ENCODE data around the gene SYTL2.

DNA sequence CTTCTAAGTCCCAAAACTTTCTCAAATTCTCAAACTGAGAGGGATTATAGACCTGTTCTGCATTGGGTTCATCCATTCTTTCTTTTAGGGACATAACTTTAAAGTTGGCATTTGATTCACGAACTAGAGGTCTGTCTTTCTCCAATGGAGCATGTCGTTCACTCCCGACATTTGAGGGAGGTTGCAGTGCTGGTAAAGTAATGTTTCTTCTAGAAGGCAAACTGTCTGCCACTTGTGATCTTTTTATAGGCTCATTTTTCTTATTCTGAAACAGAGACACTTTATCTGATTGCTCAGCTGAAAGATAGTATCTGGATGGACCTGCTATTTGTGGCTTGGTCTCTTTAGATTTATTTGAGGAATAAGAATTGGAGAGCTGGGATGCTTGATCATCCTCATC, 84.6 kb downstream of the SYTL2 start:
- TF ChIP-seq EZH2 (IDR thresholded peaks at IDR 0.05; ENCODE audit: low read length, missing control alignments): no peak
- TF ChIP-seq, protein P1, sequence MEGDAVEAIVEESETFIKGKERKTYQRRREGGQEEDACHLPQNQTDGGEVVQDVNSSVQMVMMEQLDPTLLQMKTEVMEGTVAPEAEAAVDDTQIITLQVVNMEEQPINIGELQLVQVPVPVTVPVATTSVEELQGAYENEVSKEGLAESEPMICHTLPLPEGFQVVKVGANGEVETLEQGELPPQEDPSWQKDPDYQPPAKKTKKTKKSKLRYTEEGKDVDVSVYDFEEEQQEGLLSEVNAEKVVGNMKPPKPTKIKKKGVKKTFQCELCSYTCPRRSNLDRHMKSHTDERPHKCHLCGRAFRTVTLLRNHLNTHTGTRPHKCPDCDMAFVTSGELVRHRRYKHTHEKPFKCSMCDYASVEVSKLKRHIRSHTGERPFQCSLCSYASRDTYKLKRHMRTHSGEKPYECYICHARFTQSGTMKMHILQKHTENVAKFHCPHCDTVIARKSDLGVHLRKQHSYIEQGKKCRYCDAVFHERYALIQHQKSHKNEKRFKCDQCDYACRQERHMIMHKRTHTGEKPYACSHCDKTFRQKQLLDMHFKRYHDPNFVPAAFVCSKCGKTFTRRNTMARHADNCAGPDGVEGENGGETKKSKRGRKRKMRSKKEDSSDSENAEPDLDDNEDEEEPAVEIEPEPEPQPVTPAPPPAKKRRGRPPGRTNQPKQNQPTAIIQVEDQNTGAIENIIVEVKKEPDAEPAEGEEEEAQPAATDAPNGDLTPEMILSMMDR (conservative IDR thresholded peaks at IDR 0.05 in 1 of 2, IDR thresholded peaks at IDR 0.05 in 1 of 2; ENCODE audit: low read depth in 1 of 2, low read length in 2 of 2): no peak
